KG1 (cell line): ENCODE data around the gene IL1R1.

Experiments used
- DNase-seq: peaks from one replicate; lab custom pipeline; 2025; lab: John Stamatoyannopoulos, UW

The IL1R1 gene

GRCh38 chr2:102171946-102172345, 29.4 kb downstream of the IL1R1 start:
- DNase-seq, result no peak

GRCh38 chr2:102172745-102173144, 30.2 kb downstream of the IL1R1 start:
- DNase-seq, result no peak

- no peak for DNase-seq
These were observed 33.6 kb downstream of the IL1R1 start for GRCh38 chr2:102176172-102176571.

- DNase-seq, result no peak
These were observed 35.4 kb downstream of the IL1R1 start for GRCh38 chr2:102177814-102178478.

- no peak for DNase-seq
These were observed 36.5 kb downstream of the IL1R1 start for GRCh38 chr2:102179061-102179460.

GRCh38 chr2:102179788-102180686, 37.5 kb downstream of the IL1R1 start:
- DNase-seq, result no peak

GRCh38 chr2:102180687-102180999, 38.1 kb downstream of the IL1R1 start:
- no peak for DNase-seq

- no peak for DNase-seq
These were observed 38.8 kb downstream of the IL1R1 start for GRCh38 chr2:102181376-102181775.

- DNase-seq, result no peak
These were observed 39.5 kb downstream of the IL1R1 start for GRCh38 chr2:102181919-102182635.

- DNase-seq, result no peak
These were observed 41.5 kb downstream of the IL1R1 start for GRCh38 chr2:102184018-102184417.

- DNase-seq, result no peak
These were observed 42.0 kb downstream of the IL1R1 start for GRCh38 chr2:102184568-102184967.

GRCh38 chr2:102185347-102185746, 42.8 kb downstream of the IL1R1 start:
- DNase-seq, result no peak

- DNase-seq, result no peak
These were observed 44.4 kb downstream of the IL1R1 start, which contains the start of gene IL1RL2 for GRCh38 chr2:102186791-102187495. Gene IL1RL2, plus strand, starts transcription at chr2:102187023. Its CDS starts 845 bp downstream, at chr2:102187868.

- DNase-seq, result no peak
These were observed 45.1 kb downstream of the IL1R1 start for GRCh38 chr2:102187496-102188150.

- DNase-seq, result no peak
These were observed 48.0 kb downstream of the IL1R1 start for GRCh38 chr2:102190430-102191107.

- no peak for DNase-seq
These were observed 49.0 kb downstream of the IL1R1 start for GRCh38 chr2:102191501-102191900.

GRCh38 chr2:102193074-102193473, 50.5 kb downstream of the IL1R1 start:
- no peak for DNase-seq

GRCh38 chr2:102194609-102195268, 52.2 kb downstream of the IL1R1 start:
- DNase-seq, result no peak

GRCh38 chr2:102197389-102198137, 55.0 kb downstream of the IL1R1 start:
- DNase-seq, result no peak

- DNase-seq, result no peak
These were observed 58.0 kb downstream of the IL1R1 start for GRCh38 chr2:102200539-102200938.
